IPS DF 4.7 (cell line): Measurements from ENCODE around the gene DUOX2.
"Not testable (repeated sequence)": the region's sequence is repeated elsewhere in the genome, so short reads cannot be mapped to it uniquely, and the experiment has no call there.

Experiments used
- DNase-seq: peaks from one replicate; pipeline ENCODE4 v3.0.0-alpha.2; 2013; ENCODE audit warnings: low spot score; ENCODE audit errors: extremely low read depth

DUOX2 gene

GRCh38 chr15:45102226-45102625 is 11.7 kb downstream of the DUOX2 start:
- no peak for DNase-seq

DNA sequence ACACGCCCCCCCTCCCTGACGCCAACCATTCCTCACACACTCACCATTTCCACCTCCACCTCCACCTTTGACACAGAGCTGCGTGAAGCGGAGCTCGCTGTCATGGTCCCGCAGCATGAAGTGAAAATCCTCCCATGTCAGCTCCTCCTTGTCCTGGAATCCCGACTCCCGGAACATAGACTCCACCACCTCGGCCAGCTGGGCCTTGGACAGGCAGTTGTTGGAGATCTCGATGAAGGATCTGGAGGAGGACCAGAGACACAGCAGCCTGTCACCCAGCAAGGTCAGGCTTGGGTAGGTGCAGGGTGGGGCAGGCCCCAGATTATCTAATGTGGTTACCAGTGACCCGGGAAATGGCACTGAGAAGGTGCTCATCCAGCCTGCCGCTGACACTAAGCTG is 12.2 kb downstream of the DUOX2 start:
- no peak for DNase-seq

DNA sequence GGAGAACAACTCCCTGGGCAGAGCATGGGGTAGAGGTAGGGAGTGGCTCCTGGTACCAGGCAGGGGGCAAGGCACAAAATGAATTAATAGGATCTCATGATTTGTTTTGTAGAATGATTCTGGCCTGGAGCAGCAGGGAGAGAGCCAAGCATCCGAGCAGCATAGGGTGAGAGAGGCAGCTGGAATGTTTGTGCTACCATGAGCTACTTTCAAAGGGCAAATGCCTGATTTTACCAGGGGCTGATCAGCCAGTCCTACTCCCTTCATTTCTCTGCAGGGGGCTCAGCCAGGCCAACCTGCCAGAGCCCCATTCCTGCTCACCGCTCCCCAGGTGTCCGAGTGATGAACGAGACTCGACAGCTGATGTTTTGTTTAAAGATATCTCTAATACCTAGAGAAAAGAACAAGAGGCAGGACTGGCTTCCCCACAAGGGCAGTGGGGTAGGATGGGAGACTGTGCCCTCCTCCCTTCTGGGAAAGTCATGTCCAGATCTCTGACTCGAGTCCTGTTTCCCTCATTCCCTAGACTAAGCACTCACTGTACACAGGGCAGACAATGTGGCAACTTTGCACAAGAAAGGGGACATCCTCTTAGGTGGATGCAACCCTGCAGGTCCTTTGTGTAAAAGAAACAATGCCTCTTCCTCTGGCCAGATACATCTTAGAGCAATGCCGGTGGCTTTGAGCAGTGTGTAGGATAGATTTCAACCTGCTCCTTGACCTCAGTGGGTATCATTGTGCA is 12.9 kb downstream of the DUOX2 start:
- DNase-seq: no peak

- no peak for DNase-seq
Measured at GRCh38 chr15:45099549-45100165, 14.3 kb downstream of the DUOX2 start.

- no peak for DNase-seq
Measured at GRCh38 chr15:45097466-45097865, 16.5 kb downstream of the DUOX2 start.

DNA sequence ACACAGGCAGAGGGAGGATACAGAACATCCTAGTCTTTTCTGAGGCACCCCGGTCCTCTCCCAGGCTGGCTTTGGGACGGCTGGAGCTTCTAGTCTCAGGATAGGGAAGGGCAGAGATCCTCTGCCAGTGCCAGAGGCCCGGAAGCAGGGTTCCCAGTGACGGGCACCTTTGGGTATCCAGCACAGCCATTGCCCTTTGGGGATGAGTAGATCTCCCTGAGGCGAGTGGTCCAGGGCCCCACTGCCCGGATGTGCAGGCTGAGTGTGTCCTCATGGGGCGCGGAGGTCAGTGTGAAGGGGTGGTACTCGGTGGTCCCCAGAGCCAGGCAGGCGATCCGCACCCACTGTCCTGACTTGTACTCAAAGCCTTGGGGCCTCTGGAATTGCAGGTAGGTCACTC is 18.3 kb downstream of the DUOX2 start:
- DNase-seq: no peak

DNA sequence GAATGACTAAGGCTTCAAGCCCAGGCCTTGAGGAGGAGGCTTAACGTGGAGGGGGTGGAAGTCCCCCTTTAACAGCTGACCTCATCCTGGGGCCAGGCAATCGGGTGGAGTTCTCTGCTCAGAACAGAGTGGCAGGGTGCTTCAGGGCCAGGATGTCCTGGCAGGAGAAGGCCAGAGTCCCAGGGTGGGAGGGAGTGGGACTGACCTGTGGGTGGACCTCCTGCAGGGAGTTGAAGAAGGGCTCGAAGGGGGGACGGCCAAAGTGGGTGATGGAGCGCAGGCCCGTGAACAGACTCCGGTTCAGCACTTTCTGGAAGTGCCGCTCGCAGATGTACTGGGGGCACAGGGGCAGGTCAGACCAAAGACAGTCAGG is 19.6 kb downstream of the DUOX2 start:
- DNase-seq: no peak

GRCh38 chr15:45093622-45094357 is 20.2 kb downstream of the DUOX2 start:
- no peak for DNase-seq

DNA sequence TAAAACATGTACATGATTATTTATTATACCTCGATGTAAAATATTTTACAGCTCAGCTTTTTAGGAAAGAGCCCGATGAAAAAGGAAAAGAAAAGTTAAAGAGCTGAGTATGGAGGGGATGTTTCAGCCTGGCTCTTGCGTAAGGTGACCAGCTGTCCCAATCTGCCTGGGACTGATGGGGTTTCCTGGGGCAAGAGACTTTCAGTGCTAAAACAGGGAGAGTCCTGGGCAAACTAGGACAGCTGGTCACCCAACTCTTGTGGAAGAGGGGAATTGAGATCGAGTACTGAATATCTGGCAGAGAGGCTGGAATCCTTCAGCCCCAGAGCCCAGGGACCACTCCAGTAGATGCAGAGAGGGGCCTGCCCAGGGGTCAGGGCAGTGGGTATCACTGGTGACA is 21.0 kb downstream of the DUOX2 start:
- no peak for DNase-seq

DNA sequence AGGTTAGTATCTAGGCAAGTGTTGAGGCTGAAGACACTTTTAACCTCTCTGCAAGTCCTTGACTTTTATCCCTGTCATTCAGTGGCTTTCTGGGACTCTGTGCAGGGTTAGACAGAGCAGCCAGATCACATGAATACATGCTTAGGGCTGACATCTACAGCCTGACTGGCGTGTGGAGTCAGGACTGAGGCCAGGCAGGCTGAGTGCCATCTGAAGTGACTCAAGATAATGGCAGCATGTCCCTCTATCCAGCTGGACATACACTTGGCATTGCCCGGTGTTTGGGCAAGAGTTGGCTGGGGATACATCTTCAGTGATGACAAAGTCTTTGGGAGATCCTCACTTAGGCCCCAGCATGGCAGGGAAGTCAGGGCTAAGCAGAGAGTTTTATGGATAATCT is 22.4 kb downstream of the DUOX2 start:
- no peak for DNase-seq

- no peak for DNase-seq
Measured at GRCh38 chr15:45091161-45091560, 22.8 kb downstream of the DUOX2 start.

DNA sequence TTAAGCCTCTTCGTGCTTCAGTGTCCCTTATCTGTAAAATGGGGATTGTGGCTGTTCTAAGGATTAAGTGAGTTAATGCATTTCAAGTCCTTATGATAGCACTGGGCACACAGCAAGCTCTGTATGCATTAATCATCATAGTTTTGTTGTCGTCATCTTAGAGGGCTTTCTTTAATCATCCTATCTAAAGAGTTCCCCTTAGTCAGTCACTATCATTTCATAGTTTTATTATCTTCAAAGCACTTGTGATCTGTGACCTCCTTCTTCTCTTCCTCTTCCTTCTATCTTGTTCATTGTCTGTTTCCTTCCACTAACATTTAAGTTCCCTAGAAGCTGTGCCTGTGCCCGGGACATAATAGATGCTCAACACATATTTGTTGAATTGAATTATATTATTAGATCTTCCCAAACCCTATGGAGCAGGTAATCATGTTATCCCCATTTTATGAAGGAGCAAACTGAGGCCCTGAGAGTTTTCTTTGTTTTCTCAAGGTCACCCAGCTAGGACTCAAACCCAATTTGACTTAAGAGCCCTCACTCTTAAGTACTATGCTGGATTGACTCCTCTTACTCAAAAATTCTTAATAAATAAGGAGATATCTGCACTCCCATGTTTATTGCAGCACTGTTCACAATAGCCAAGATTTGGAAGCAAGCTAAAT is 24.1 kb downstream of the DUOX2 start:
- DNase-seq: no peak

GRCh38 chr15:45088801-45089711 is 24.9 kb downstream of the DUOX2 start:
- no peak for DNase-seq

- DNase-seq: no peak
Measured at GRCh38 chr15:45087513-45087912, 26.5 kb downstream of the DUOX2 start.

DNA sequence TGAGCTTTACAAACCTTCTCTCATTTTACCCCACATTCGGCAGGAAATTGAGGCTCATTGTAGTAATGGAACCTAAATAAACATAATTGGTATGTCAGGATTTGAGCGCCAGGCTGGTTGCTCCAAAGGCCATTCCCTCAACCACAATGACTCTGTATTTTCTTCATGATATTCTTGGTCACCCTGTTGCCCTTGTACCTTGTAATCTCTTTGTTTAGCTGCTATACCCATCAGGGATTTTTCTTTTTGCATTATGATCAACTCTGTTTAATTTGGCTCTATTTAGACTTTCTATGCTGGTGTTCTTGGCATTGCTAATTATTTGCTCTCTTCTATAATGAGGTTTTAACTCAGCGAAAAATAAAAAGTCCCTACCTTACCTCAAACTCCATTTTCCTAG is 29.8 kb downstream of the DUOX2 start:
- DNase-seq: no peak

DNA sequence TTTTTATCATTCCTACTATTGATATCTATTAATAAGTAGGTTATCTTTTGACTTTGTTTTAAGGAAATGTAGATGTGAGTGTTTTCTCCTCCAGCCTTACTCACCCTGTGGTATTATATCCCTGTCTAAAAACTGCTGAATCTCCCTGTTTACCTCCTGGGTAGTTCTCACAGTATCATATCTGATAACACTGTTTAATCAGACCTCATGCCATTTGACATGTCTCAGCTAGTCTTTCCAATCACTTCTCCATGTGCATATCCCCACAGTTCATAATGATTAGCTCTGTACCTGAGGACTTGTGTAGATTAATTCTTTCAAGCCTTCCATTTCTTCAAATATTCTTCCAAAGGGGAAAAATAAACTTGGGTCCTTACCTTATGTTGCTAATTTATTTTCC is 30.7 kb downstream of the DUOX2 start:
- DNase-seq: no peak

- not testable (repeated sequence) for DNase-seq
Measured at GRCh38 chr15:45082412-45082811, 31.6 kb downstream of the DUOX2 start.

DNA sequence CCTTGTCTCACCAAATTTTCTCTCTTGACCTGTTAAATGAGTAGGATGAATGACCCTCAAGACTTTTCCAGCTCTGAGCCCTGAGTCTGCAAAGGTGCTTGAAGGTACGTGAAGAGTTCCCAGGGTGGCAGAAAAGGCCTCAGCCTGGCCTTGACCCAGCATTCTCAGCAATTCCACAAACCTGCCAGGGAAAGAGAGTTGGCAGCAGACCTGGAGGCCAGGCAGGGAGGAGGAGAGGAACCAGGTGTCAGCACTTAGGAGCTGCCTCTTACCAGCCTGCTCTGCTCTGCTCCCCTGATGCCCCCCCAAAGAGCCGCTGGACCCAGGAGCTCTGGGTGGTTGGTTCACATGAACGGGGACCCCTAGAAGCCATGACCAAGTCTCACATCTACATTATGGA is 33.4 kb downstream of the DUOX2 start:
- not testable (repeated sequence) for DNase-seq

- DNase-seq: not testable (repeated sequence)
Measured at GRCh38 chr15:45079628-45080246, 34.2 kb downstream of the DUOX2 start.

- not testable (repeated sequence) for DNase-seq
Measured at GRCh38 chr15:45079201-45079600, 34.8 kb downstream of the DUOX2 start.

- DNase-seq: not testable (repeated sequence)
Measured at GRCh38 chr15:45077391-45077790, 36.6 kb downstream of the DUOX2 start.
